GM13976 (cell line): ENCODE measurements around the gene PDLIM4.
A peak's percentile ranks its signal among the peaks of the same experiment; 100 is the strongest.

Source experiments
- DNase-seq: peaks from one replicate; pipeline ENCODE4 v3.0.0; 2012; ENCODE audit warnings: low spot score
- in situ Hi-C: fragments of 300-500 bp; cut with MboI; formaldehyde crosslinking; loops from one replicate; pipeline ENCODE4 v1.12.0; 2022; ENCODE audit warnings: low sequenced_read_pairs, mixed read lengths, inconsistent platforms; ENCODE audit not compliant: unreplicated experiment
- TF ChIP-seq, protein P1 (sequence below): IDR thresholded peaks from 2 replicates; pipeline ENCODE4 v1.5.1; 2012; ENCODE audit warnings: borderline replicate concordance, mild to moderate bottlenecking; ENCODE audit not compliant: insufficient read depth; ENCODE audit errors: extremely low read depth, missing control alignments, control extremely low read depth

PDLIM4 gene

DNA sequence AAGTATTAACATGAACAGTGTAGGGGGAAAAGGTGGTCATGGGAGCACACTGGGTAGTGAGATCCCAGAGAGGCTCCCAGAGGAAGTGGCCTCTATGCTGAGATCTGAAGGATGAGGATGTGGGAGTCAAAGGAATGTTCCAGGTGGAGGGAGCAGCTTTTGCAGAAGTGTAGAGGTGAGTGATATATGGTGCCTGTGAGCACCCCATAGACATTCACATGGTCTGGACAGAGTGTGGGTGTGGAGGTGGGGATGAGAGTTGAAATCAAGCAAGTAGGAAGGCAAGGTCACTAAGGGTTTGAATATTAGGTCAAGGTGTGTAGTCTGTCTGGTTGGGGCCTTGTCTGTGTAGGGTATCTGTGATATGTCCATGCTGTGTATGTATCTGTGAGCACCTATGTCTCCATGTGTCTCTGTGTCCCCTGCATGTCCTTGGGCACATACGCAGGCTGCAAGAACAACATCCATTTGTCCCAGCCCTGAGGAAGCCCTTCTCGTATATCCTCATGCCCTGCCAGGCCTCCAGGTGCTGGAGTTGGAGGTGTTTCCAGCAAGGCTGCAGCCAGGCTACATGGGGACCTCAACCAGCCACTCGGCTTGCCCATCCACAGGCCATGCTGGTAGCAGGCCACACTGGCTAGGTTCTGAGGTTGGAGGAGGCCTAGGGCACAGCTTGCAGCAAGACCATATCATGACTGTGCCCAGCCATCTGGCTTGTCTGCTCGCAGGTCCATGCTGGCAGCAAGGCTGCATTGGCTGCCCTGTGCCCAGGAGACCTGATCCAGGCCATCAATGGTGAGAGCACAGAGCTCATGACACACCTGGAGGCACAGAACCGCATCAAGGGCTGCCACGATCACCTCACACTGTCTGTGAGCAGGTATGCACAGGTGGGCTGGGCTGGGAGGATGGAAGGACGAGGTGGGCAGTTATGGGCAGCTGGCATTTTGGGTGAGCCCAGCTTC is 4.7 kb downstream of the PDLIM4 start:
- peak; percentile 12 for DNase-seq
- in situ Hi-C loops: no loop called here
- TF ChIP-seq, protein P1, sequence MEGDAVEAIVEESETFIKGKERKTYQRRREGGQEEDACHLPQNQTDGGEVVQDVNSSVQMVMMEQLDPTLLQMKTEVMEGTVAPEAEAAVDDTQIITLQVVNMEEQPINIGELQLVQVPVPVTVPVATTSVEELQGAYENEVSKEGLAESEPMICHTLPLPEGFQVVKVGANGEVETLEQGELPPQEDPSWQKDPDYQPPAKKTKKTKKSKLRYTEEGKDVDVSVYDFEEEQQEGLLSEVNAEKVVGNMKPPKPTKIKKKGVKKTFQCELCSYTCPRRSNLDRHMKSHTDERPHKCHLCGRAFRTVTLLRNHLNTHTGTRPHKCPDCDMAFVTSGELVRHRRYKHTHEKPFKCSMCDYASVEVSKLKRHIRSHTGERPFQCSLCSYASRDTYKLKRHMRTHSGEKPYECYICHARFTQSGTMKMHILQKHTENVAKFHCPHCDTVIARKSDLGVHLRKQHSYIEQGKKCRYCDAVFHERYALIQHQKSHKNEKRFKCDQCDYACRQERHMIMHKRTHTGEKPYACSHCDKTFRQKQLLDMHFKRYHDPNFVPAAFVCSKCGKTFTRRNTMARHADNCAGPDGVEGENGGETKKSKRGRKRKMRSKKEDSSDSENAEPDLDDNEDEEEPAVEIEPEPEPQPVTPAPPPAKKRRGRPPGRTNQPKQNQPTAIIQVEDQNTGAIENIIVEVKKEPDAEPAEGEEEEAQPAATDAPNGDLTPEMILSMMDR: no peak

DNA sequence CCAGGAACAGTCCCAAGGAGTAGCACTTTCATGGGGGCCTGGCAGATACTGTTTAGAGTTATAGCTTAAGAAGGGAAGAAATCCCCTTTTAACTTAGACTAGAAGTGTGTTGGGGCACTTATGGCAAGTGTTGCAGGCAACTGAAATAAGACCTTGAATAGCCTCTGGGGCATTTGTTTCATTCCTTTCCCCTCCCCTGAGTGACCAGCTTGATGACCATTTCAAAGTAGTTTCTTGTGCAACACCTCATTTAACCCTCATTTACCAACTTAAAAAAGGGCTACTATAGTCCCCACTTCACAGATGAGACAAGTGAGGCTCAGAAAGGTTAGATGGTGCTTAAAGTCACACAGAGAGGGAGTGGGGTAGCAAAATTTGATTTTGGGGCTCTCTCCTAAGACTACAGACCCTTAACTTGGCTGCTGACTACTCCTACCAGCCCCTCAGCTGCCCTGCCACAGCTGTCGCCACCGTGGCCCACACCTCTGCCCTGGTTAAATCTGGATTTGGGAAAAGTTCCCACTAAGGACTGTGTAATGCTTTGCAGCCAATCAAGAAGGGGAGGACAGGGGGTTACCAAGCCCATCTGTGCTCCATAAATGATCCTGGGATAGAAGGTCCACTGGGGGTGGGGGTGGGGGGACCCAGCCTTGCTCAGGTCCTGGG is 5.5 kb downstream of the PDLIM4 start:
- in situ Hi-C loops: no loop called here

DNA sequence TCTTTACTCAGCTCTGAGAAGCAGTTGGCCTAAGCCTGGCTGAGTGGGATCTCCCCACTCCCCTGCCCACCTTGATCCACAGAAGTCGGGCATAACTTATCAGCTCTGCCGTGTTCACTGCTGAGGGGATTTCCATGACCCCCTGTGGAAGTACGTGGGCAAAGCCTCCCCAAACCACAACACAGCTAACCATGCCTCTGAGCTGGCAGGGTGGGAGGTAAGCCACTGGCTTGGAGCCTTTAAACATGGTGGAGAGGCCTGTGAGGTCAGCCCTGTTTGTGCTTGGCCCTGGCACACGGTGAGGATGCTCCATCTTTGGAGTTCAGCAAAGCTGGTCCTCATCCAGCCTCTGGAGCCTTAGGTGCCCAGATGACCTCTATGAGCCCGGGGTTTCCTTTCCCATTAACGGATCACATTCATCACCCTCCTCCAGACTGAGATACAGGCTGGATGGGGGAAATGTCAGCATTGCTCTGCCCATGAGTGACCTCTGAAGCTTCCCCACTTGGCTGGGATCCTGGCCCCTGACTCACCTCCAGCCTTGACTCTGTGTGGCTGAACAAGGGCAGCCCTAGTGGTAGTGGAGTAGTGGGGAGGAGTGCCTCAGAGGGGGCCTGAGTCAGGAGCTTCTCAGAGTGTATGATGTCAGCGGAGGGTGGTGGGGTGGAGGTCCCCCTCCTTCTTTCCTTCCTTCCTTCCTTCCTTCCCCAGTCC is 6.2 kb downstream of the PDLIM4 start:
- peak; percentile 26 for DNase-seq
- in situ Hi-C loops: no loop called here
- TF ChIP-seq, protein P1: no peak

More for the DNA sequence above, 5.5 kb downstream of the PDLIM4 start:
- TF ChIP-seq, protein P1: no peak
- peak; percentile 6 for DNase-seq

DNA sequence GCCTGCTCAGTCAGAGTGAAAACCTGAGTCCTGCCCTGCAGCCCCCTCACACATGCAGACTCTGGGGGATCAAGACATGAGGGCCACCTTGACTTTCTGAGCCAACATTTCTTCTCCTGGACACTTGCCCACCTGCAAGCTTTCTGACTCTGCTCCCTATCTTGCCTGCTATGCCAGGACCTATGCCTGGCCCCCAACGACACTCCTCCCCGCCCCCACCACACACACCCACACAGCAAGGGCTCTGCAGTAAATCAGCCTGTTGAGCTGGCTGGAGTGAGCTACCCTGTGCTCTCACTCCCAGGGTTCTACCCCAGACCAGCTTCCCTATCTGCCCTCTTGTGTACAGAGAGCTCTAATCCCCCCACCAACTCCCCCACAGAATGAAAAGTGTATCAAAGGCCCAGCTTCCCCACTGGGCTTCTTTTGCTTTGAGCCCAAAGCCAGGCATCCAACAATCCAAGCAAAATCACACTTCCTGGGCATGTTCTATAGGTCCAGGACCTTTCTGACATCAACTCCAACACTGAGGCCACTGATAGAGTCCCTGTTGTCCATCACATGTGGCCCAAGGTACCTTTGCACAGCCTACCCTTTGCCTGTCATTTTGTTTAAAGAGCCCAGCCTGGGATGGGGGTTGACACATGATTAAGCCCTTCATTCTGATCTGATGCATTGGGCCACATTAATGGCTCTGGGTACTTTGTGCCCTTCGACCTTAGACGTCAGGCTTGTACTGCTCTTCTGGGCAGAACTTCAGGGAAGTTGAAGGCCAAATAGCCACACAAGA is 7.2 kb downstream of the PDLIM4 start:
- peak; percentile 22 for DNase-seq
- in situ Hi-C loops: no loop called here
- TF ChIP-seq, protein P1: no peak

DNA sequence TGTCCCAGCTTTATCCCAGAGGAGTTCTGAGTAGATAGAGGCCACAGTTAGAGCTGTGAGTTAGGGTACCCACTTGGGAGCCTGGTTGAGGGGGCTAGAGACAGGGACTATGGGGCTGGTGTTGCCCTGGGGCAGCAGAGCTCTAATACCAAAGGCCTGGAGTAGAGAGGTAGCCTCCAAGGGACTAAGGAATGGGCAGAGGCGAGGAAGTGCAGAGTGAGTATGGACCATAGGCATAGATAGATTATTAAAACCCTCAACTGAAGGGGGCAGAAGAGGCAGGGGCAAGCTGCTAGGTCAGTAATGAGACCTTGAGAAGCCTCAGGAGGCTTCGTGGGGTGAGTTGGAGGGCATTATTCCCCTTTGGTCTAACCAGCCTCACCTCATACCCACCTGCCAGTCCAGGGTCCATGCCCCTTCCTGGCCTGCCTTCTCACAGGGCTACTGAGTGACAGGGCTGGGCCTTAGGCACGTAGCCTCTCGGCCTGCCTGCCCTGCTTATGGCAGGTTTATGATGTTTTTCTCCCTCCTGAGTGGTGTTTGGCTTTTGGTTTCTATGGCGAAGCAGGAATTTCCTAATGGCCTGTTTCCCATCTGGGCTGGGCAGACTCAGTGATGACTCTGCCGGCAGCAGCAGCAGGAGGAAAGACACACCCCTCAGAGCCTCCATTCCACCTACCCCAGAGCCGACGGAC is 8.0 kb downstream of the PDLIM4 start:
- TF ChIP-seq, protein P1: no peak
- in situ Hi-C loops: no loop called here
- DNase-seq: peak; percentile 13
